Endothelial cell of umbilical vein (primary cell): Measurements from ENCODE around the gene PANX1. TPM values are rescaled to one million over a fixed set of nuclear protein-coding genes. Genes with fewer than 3 reads are reported as not detected.

Source experiments
- BruUV-seq: library from RNA; stranded (reverse); fragments of 400-500 nt; replicated peaks from 2 replicates; lab custom pipeline; 2021; lab: Mats Ljungman, UMichigan
- CTCF ChIA-PET: fragments of 300-600, 350-600 bp; sonication (Branson Sonifier 250); formaldehyde crosslinking; loops from one replicate; lab custom pipeline; 2021; ENCODE audit warnings: antibody characterized with exemption, inconsistent platforms; lab: Charles Lee
- POLR2A ChIA-PET: fragments of 300-600, 350-600 bp; sonication (Branson Sonifier 250); formaldehyde crosslinking; loops from one replicate; lab custom pipeline; 2021; ENCODE audit warnings: antibody characterized with exemption, inconsistent platforms; lab: Charles Lee
- DNase-seq: peaks from one replicate; pipeline ENCODE4 v3.0.0-alpha.2; 2011; ENCODE audit warnings: low read depth, low spot score
- FAIRE-seq: peaks from 2 replicates; lab custom pipeline; 2011; peaks lifted over from hg19 to GRCh38; lab: Jason Lieb, UNC
- H2AFZ ChIP-seq: 2 replicates; pipeline ENCODE4 v1.6.0; 2012; ENCODE audit warnings: low read depth, low read length, control low read depth, inconsistent platforms
- H3K27ac ChIP-seq: 2 replicates; pipeline ENCODE4 v1.5.1; 2011; ENCODE audit warnings: low read depth, mild to moderate bottlenecking, control low read depth, low read length, moderate library complexity; ENCODE audit not compliant: insufficient read depth
- H3K27me3 ChIP-seq, 2 experiments: 2 replicates each; pipeline versions ENCODE4 v1.6.0 to v1.6.1; 2011; ENCODE audit warnings: low read length in 2 of 2, mixed read lengths in 1 of 2; ENCODE audit not compliant: control insufficient read depth in 2 of 2, insufficient read depth in 2 of 2
- H3K36me3 ChIP-seq, 2 experiments: 2 replicates in 1 of 2; 3 replicates in 1 of 2; pipeline ENCODE4 v1.5.1; 2011; ENCODE audit warnings: low read length in 2 of 2, mild to moderate bottlenecking in 1 of 2, moderate library complexity in 1 of 2; ENCODE audit not compliant: control insufficient read depth in 2 of 2, insufficient read depth in 2 of 2; ENCODE audit errors: extremely low read depth in 1 of 2
- H3K4me1 ChIP-seq: 3 replicates; pipeline ENCODE4 v1.5.1; 2011; ENCODE audit warnings: mild to moderate bottlenecking, low read length; ENCODE audit not compliant: control insufficient read depth, insufficient read depth; ENCODE audit errors: extremely low read depth
- H3K4me2 ChIP-seq: 2 replicates; pipeline ENCODE4 v1.6.1; 2011; ENCODE audit warnings: low read length, control low read depth, mixed read lengths; ENCODE audit not compliant: insufficient read depth
- H3K4me3 ChIP-seq, 3 experiments: fragments of 200-600 bp in 1 of 3; sonication (generic), shearing (Covaris generic) in 1 of 3; replicated peaks in 1 of 3; 2 replicates each; pipeline ENCODE4 v1.5.1; 2011 to 2016; ENCODE audit warnings: control low read depth in 3 of 3, low read length in 3 of 3, mild to moderate bottlenecking in 2 of 3, inconsistent platforms in 1 of 3, low read depth in 1 of 3, moderate library complexity in 1 of 3; ENCODE audit not compliant: insufficient read depth in 1 of 3
- H3K79me2 ChIP-seq: 2 replicates; pipeline ENCODE4 v1.6.0; 2012; ENCODE audit warnings: low read length, inconsistent platforms; ENCODE audit not compliant: control insufficient read depth, insufficient read depth
- H3K9ac ChIP-seq: replicated peaks from 2 replicates; pipeline ENCODE3; 2011; ENCODE audit warnings: low read length, control low read depth; ENCODE audit not compliant: insufficient read depth; ENCODE audit errors: extremely low read depth
- H3K9me1 ChIP-seq: replicated peaks from 3 replicates; pipeline ENCODE4 v1.6.0; 2011; ENCODE audit warnings: mild to moderate bottlenecking, low read length; ENCODE audit not compliant: control insufficient read depth, insufficient read depth; ENCODE audit errors: extremely low read depth
- H3K9me3 ChIP-seq: replicated peaks from 2 replicates; pipeline ENCODE4 v1.5.1; 2012; ENCODE audit warnings: low read length, inconsistent platforms; ENCODE audit not compliant: control insufficient read depth, insufficient read depth
- H4K20me1 ChIP-seq: replicated peaks from 2 replicates; pipeline ENCODE3; 2011; ENCODE audit warnings: mild to moderate bottlenecking, low read length; ENCODE audit not compliant: control insufficient read depth, insufficient read depth; ENCODE audit errors: extremely low read depth
- EZH2 ChIP-seq: IDR thresholded peaks from 2 replicates; pipeline ENCODE4 v1.6.1; 2012; ENCODE audit warnings: borderline replicate concordance, low read depth, mild to moderate bottlenecking, moderate library complexity, low read length, inconsistent platforms; ENCODE audit not compliant: severe bottlenecking
- FOS ChIP-seq: IDR thresholded peaks from 2 replicates; pipeline ENCODE4 v1.6.1; 2011; ENCODE audit warnings: mild to moderate bottlenecking, low read length, moderate library complexity, borderline replicate concordance; ENCODE audit not compliant: insufficient read depth
- GATA2 ChIP-seq: IDR thresholded peaks from 2 replicates; pipeline ENCODE4 v1.7.0; 2011; ENCODE audit warnings: low read depth, mild to moderate bottlenecking, moderate library complexity, mixed read lengths, low read length; ENCODE audit not compliant: insufficient read length, insufficient read depth
- JUN ChIP-seq: IDR thresholded peaks from 2 replicates; pipeline ENCODE4 v1.6.1; 2011; ENCODE audit warnings: borderline replicate concordance, low read depth; ENCODE audit not compliant: insufficient read length, insufficient read depth
- MYC ChIP-seq: IDR thresholded peaks from one replicate; pipeline ENCODE4 v1.6.1; 2011; ENCODE audit warnings: mild to moderate bottlenecking, low read depth, low read length
- POLR2A ChIP-seq: IDR thresholded peaks from 2 replicates; pipeline ENCODE4 v1.6.1; 2012; ENCODE audit warnings: low read depth, mild to moderate bottlenecking, control low read depth, low read length
- POLR2AphosphoS5 ChIP-seq: IDR thresholded peaks from 2 replicates; pipeline ENCODE4 v1.6.1; 2012; ENCODE audit warnings: low read depth, mild to moderate bottlenecking, control low read depth, low read length, moderate library complexity; ENCODE audit not compliant: insufficient read depth
- dilution Hi-C: fragments of 300-500 bp; cut with MboI; formaldehyde crosslinking; loops from one replicate; pipeline ENCODE4 v1.15.0; 2019; ENCODE audit warnings: low sequenced_read_pairs; ENCODE audit not compliant: extremely low pct_ligation_motif_present
- intact Hi-C: fragments of 100-400 bp; cut with micrococcal nuclease; formaldehyde crosslinking; loops from one replicate; pipeline ENCODE4 v1.10.0; 2022
- polyA plus RNA-seq, 4 experiments: library from polyadenylated mRNA; depleted of rRNA in 3 of 4; stranded (reverse) in 3 of 4; unstranded in 1 of 4; fragments of >200 nt; gene quantifications; 2 replicates each; pipeline versions ENCODE4 v1.2.1 to v1.2.3, GENCODE V29; 2011 to 2012; ENCODE audit warnings: missing spikeins in 1 of 4
- total RNA-seq: library from RNA; stranded (reverse); gene quantifications from 2 replicates; pipeline ENCODE4 v1.2.3, GENCODE V29; 2021
- TF ChIP-seq, protein P1 (sequence below): IDR thresholded peaks from 2 replicates; pipeline ENCODE4 v1.6.1; 2011; ENCODE audit not compliant: insufficient read depth, insufficient read length
- TF ChIP-seq, protein P2 (sequence below), 2 donors: IDR thresholded peaks; 1 replicate in 1 of 2; 2 replicates in 1 of 2; pipeline ENCODE4 v1.5.1; 2011; ENCODE audit warnings: low read length in 2 of 2, mild to moderate bottlenecking in 2 of 2, moderate library complexity in 2 of 2, control low read depth in 1 of 2, inconsistent platforms in 1 of 2, low read depth in 1 of 2; ENCODE audit not compliant: insufficient read depth in 1 of 2; ENCODE audit errors: extremely low read depth in 1 of 2

The PANX1 gene
- total and polyA plus RNA-seq, 2 donors (not counting 3 experiments of a cell fraction or from before 2014, with no cell fraction given) = 9.5 to 20.9 TPM

DNA sequence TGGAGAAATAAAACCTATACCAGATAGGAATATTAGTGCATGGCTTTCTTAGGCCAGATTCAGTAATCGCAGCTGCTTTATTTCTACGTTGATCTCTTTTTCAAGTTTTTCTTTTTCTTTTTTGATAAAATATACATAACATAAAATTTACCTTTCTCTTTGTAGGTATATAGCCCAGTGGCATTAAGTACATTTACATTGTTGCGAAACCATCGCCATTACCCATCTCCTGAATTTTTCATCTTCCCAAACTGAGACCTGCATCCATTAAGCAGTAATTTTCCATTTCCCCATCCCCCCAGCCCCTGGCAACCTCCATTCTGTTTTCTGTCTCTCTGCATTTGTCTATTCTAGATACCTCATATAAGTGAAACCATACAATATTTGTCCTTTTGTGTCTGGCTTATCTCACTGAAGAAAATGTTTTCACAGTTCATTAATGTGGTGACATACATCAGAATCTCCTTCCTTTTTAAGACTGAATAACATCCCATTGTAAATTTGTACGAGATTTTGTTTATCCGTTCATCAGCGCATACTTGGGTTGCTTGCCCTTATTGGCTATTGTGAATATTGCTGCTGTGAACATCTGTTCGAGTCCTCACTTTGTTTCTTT is 41.4 kb downstream of the PANX1 start:
- no peak overlapping the region for H3K4me2 ChIP-seq
- no TSS peak for BruUV-seq
- H3K79me2 ChIP-seq = peaks cover 34% of the 10 kb centered on the region
- H3K4me3 ChIP-seq = no peak overlapping the region
- no peaks in the 10 kb centered on the region for H3K4me1 ChIP-seq
- H3K27me3 ChIP-seq = no peaks in the 10 kb centered on the region
- POLR2A ChIA-PET = no interaction called here
- no peaks in the 10 kb centered on the region for H4K20me1 ChIP-seq
- H3K9me3 ChIP-seq = no peaks in the 10 kb centered on the region
- DNase-seq (peak; percentile 19), FAIRE-seq (no peak)
- no peak overlapping the region for H3K9ac ChIP-seq
- no peak overlapping the region for H2AFZ ChIP-seq
- H3K9me1 ChIP-seq = no peaks in the 10 kb centered on the region
- CTCF ChIA-PET = interaction anchor here (1.6 kb wide), 1 partner anchor 38 kb away, joined by 7 read pairs; no protein-coding TSS in a partner anchor
- dilution Hi-C loops = no loop called here
- TF ChIP-seq FOS (no peak), MYC (no peak)
- no peak overlapping the region for H3K27ac ChIP-seq
- intact Hi-C loops = loop anchor here (2.0 kb wide), 1 partner anchor 247 kb away; no protein-coding TSS in a partner anchor
- no peaks in the 10 kb centered on the region for H3K36me3 ChIP-seq

DNA sequence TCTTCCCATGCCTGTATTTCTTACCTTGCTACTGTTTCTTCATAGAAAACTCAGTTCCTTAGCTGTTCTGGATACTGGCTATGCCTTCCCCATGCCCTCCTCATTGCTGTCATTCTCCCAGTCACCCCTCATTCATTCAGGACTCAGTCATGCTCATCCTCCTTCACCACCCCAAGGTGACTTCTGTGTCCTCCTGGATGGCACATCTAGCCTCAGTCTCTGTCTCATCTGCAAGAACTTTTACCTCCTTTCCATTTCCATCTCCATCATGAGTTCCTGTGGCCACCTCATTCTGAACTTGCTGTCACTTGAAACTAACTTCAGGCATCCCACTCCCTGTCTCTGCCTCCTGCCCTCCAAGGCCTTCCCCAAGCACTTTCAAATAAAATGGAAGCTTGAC is 42.3 kb downstream of the PANX1 start:
- no peaks in the 10 kb centered on the region for H3K9me1 ChIP-seq
- DNase-seq = no peak
- H2AFZ ChIP-seq = no peak overlapping the region
- H3K79me2 ChIP-seq = peaks cover 32% of the 10 kb centered on the region
- intact Hi-C loops (loop anchor here (2.0 kb wide), 1 partner anchor 246 kb away; no protein-coding TSS in a partner anchor), dilution Hi-C loops (no loop called here)
- H3K36me3 ChIP-seq = no peaks in the 10 kb centered on the region
- no peak overlapping the region for H3K4me3 ChIP-seq
- no peaks in the 10 kb centered on the region for H4K20me1 ChIP-seq
- no peaks in the 10 kb centered on the region for H3K27me3 ChIP-seq
- no peaks in the 10 kb centered on the region for H3K9me3 ChIP-seq
- TF ChIP-seq, protein P1, sequence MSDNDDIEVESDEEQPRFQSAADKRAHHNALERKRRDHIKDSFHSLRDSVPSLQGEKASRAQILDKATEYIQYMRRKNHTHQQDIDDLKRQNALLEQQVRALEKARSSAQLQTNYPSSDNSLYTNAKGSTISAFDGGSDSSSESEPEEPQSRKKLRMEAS = no peak
- TF ChIP-seq EZH2 (no peak), POLR2AphosphoS5 (no peak), MYC (no peak), GATA2 (no peak), FOS (no peak), JUN (no peak), POLR2A (no peak)
- TF ChIP-seq, protein P2, sequence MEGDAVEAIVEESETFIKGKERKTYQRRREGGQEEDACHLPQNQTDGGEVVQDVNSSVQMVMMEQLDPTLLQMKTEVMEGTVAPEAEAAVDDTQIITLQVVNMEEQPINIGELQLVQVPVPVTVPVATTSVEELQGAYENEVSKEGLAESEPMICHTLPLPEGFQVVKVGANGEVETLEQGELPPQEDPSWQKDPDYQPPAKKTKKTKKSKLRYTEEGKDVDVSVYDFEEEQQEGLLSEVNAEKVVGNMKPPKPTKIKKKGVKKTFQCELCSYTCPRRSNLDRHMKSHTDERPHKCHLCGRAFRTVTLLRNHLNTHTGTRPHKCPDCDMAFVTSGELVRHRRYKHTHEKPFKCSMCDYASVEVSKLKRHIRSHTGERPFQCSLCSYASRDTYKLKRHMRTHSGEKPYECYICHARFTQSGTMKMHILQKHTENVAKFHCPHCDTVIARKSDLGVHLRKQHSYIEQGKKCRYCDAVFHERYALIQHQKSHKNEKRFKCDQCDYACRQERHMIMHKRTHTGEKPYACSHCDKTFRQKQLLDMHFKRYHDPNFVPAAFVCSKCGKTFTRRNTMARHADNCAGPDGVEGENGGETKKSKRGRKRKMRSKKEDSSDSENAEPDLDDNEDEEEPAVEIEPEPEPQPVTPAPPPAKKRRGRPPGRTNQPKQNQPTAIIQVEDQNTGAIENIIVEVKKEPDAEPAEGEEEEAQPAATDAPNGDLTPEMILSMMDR (IDR thresholded peaks at IDR 0.05; ENCODE audit: extremely low read depth in 1 of 2, insufficient read depth in 1 of 2, low read depth in 1 of 2, low read length in 2 of 2) = no peak
- H3K4me2 ChIP-seq = no peak overlapping the region
- BruUV-seq = no TSS peak
- FAIRE-seq = no peak
- no peak overlapping the region for H3K9ac ChIP-seq
- H3K4me1 ChIP-seq = no peaks in the 10 kb centered on the region
- POLR2A ChIA-PET = no interaction called here
- CTCF ChIA-PET = interaction anchor here (0.6 to 2.6 kb wide), 14 partner anchors 8 to 337 kb away, joined by 3 to 27 read pairs (median 4); partner anchors contain the start of gene PANX1
- no peak overlapping the region for H3K27ac ChIP-seq
